Esophagus muscularis mucosa (tissue), 4 donors: ENCODE measurements around the gene APOB. TPM values are rescaled to one million over a fixed set of nuclear protein-coding genes. Genes with fewer than 3 reads are reported as not detected.

Source experiments
- DNase-seq: peaks from one replicate; pipeline ENCODE4 v3.0.0-alpha.2; 2017; ENCODE audit errors: extremely low spot score
- H3K27ac ChIP-seq, 4 donors: fragments of 200-600 bp; sonication (generic); replicated peaks in 1 of 4; 1 replicate in 3 of 4; 2 replicates in 1 of 4; pipeline ENCODE4 v1.5.1; 2016 to 2019; ENCODE audit warnings: mild to moderate bottlenecking in 1 of 4
- H3K27me3 ChIP-seq, 4 donors: fragments of 200-600 bp; sonication (generic); one replicate each; pipeline versions ENCODE4 v1.5.1 to v1.6.0; 2016 to 2019
- H3K36me3 ChIP-seq, 4 donors: fragments of 200-600 bp; sonication (generic); one replicate each; pipeline ENCODE4 v1.5.1; 2016 to 2019
- H3K4me1 ChIP-seq, 4 donors: fragments of 200-600 bp; sonication (generic); one replicate each; pipeline ENCODE4 v1.5.1; 2016 to 2019
- H3K4me3 ChIP-seq, 4 donors: fragments of 200-600 bp; sonication (generic); 1 replicate in 2 of 4; 2 replicates in 2 of 4; pipeline ENCODE4 v1.5.1; 2016 to 2019; ENCODE audit warnings: mild to moderate bottlenecking in 4 of 4, moderate library complexity in 1 of 4
- H3K9me3 ChIP-seq, 4 donors: fragments of 200-600 bp; sonication (generic); 1 replicate in 3 of 4; 2 replicates in 1 of 4; pipeline ENCODE4 v1.5.1; 2016 to 2019
- EP300 ChIP-seq: sonication (generic); formaldehyde crosslinking; IDR thresholded peaks from one replicate; pipeline ENCODE4 v1.6.1; 2017; ENCODE audit warnings: antibody characterized with exemption
- POLR2A ChIP-seq: fragments of 450-650 bp; IDR thresholded peaks from one replicate; pipeline ENCODE4 v1.6.1; 2017; ENCODE audit warnings: antibody characterized with exemption, moderate library complexity, mild to moderate bottlenecking, low read depth
- POLR2AphosphoS5 ChIP-seq, 2 donors: sonication (generic); formaldehyde crosslinking; IDR thresholded peaks; one replicate each; pipeline ENCODE4 v1.6.1; 2017; ENCODE audit warnings: antibody characterized with exemption in 2 of 2
- WGBS: methylation state at CpG from one replicate; pipeline ENCODE4 v1.1.5; 2018; 5-methylcytosine and 5-hydroxymethylcytosine counted together
- intact Hi-C: fragments of 100-400 bp; cut with DNase I; formaldehyde crosslinking; loops from one replicate; pipeline ENCODE4 v1.15.1; 2023
- total RNA-seq, 4 donors: library from RNA; depleted of rRNA; stranded (reverse); fragments of >200 nt; gene quantifications; one replicate each; pipeline versions ENCODE4 v1.1.0 to v1.2.1, GENCODE V29; 2016
- TF ChIP-seq, protein P1 (sequence below), 3 experiments: fragments of 200-600 bp in 2 of 3; fragments of 450-650 bp in 1 of 3; sonication (generic) in 2 of 3; IDR thresholded peaks; one replicate each; pipeline ENCODE4 v1.5.1; 2017 to 2019; ENCODE audit warnings: antibody characterized with exemption in 3 of 3, mild to moderate bottlenecking in 2 of 3, moderate library complexity in 1 of 3

The APOB gene
- total RNA-seq, 4 donors from 2014 or later: 0.83 to 4.4 (median 2.0) TPM

DNA sequence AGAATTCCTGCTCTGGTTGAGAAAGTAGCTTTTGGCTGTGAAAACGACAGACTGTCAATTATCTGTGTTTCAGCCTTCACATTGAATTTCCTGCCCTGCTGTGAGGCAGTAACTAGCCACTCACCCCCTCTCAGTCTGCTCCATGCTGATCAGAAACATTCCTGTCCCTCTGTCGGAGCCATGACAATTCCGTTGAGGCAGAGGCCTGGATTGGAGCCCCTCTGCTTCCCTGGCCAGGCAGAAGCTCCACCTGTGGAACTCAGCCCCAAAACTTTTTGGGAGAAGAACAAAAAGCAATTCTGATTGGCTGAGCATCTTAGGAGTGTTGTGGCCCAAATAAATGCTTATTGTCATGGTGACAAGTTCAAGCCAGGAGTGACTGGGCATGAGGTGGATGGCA, 60.0 kb downstream of the APOB start:
- no peak for TF ChIP-seq EP300
- no peak for TF ChIP-seq POLR2AphosphoS5 (IDR thresholded peaks at IDR 0.05)
- TF ChIP-seq POLR2A: no peak
- TF ChIP-seq, protein P1, sequence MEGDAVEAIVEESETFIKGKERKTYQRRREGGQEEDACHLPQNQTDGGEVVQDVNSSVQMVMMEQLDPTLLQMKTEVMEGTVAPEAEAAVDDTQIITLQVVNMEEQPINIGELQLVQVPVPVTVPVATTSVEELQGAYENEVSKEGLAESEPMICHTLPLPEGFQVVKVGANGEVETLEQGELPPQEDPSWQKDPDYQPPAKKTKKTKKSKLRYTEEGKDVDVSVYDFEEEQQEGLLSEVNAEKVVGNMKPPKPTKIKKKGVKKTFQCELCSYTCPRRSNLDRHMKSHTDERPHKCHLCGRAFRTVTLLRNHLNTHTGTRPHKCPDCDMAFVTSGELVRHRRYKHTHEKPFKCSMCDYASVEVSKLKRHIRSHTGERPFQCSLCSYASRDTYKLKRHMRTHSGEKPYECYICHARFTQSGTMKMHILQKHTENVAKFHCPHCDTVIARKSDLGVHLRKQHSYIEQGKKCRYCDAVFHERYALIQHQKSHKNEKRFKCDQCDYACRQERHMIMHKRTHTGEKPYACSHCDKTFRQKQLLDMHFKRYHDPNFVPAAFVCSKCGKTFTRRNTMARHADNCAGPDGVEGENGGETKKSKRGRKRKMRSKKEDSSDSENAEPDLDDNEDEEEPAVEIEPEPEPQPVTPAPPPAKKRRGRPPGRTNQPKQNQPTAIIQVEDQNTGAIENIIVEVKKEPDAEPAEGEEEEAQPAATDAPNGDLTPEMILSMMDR (IDR thresholded peaks at IDR 0.05): no peak
- Histone ChIP-seq H3K9me3 (no peaks in the 10 kb centered on the region), H3K4me3 (no peak overlapping the region), H3K4me1 (peaks cover 0 to 84% (median 67%) of the 10 kb centered on the region in 4 donors), H3K36me3 (no peaks in the 10 kb centered on the region), H3K27me3 (no peaks in the 10 kb centered on the region), H3K27ac (no peak overlapping the region)
- WGBS: 31% methylated on average over 1 of the region's 3 CpGs
- DNase-seq: no peak
- intact Hi-C loops: no loop called here

DNA sequence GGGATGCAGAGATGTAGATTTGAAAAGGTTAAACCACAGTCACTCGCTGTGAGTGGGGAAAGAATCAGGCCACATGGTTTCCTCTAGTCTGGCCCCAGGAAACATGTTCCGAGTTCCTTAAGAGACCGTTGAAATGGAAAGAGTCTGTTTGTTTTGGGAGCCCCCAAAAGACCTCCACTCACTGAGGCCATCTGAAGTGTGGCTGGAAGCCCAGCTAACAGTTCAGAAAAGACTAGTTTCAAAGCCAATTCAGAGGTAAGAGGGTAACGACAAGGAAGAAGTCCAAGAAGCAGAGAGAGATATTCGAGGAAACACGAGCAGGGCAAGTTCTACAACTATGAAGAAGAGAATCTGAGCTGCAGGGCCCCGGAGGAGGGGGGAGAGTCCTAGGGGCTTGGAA, 61.0 kb downstream of the APOB start:
- Histone ChIP-seq H3K4me3 (no peak overlapping the region), H3K9me3 (no peaks in the 10 kb centered on the region), H3K27ac (no peak overlapping the region), H3K4me1 (peaks cover 0 to 80% (median 70%) of the 10 kb centered on the region in 4 donors), H3K36me3 (no peaks in the 10 kb centered on the region), H3K27me3 (no peaks in the 10 kb centered on the region)
- intact Hi-C loops: no loop called here
- no peak for DNase-seq
- 75% methylated on average over 7 of the region's 7 CpGs for WGBS
- TF ChIP-seq POLR2A (no peak), EP300 (no peak), POLR2AphosphoS5 (IDR thresholded peaks at IDR 0.05) (no peak)
- TF ChIP-seq, protein P1 (IDR thresholded peaks at IDR 0.05): no peak

DNA sequence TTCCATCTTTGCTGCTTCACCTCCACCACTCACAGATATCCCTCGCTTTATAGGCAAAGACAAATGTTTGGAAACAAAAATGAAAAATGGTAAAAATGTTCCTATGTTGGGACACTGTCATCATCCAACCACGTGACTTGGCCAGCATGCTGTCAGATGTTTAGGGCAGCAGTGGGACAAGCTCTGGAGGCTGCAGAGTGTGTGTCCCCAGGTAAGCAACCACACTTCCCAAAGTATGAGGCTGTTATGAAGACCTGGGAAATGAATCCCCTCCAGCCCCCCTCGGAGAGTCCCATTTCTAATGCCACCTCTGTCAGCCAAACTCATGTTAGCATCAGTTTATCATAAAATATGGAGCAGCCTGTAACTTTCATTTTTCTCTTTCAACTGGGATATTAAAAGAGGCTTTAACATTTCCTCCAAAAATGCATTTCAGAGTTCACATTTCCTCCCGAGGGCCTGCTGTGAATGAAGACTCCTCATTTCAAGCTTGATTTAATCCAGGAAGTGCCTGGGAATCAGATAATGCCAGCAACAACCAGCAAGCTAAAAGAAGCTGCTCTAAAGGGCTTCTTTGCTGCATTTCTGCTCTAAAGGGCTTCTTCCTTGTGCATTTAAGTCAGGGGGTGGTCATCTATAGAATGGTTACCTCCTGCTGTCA, 66.2 kb downstream of the APOB start:
- WGBS: 30% methylated on average over 4 of the region's 4 CpGs
- no peaks in the 10 kb centered on the region for H3K36me3 ChIP-seq
- H3K4me1 ChIP-seq: peaks cover 12 to 83% (median 74%) of the 10 kb centered on the region in 4 donors
- TF ChIP-seq POLR2A: no peak
- peak; percentile 62 to 70 for TF ChIP-seq POLR2AphosphoS5 (IDR thresholded peaks at IDR 0.05)
- H3K27ac ChIP-seq: peak overlapping the region; percentile 81 to 84 (median 82)
- H3K9me3 ChIP-seq: no peaks in the 10 kb centered on the region
- H3K4me3 ChIP-seq: no peak overlapping the region
- intact Hi-C loops: no loop called here
- DNase-seq: no peak
- peaks cover 0 to 7% (median 0%) of the 10 kb centered on the region in 4 donors for H3K27me3 ChIP-seq

DNA sequence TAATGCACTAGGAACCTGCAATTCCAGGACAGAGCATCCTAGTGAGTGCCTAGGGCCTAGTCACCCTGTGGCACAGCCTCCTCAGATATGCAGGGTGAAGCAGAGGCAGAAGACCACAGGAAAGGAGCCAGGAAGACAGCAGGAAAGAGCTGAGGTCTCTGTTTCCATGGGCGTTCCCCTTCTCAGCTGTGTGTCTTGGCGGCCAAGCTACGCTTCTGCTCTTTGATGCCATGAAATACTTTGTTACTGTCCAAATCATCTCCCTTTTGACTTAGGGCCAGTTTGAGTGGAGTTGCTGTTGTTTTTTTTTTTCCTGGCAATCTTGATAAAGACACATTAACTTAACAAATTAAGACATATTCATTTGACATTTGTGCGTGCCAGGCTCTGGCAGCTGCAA, 67.3 kb downstream of the APOB start:
- Histone ChIP-seq H3K27ac (peak overlapping the region; percentile 81 to 84 (median 82)), H3K9me3 (no peaks in the 10 kb centered on the region), H3K4me1 (peaks cover 12 to 83% (median 73%) of the 10 kb centered on the region in 4 donors), H3K4me3 (no peak overlapping the region), H3K36me3 (no peaks in the 10 kb centered on the region), H3K27me3 (peaks cover 0 to 7% (median 0%) of the 10 kb centered on the region in 4 donors)
- no peak for DNase-seq
- WGBS: 51% methylated on average over 4 of the region's 4 CpGs
- intact Hi-C loops: no loop called here
- no peak for TF ChIP-seq EP300
- TF ChIP-seq POLR2AphosphoS5 (IDR thresholded peaks at IDR 0.05): peak in 1 of 2 donors; percentile 14

DNA sequence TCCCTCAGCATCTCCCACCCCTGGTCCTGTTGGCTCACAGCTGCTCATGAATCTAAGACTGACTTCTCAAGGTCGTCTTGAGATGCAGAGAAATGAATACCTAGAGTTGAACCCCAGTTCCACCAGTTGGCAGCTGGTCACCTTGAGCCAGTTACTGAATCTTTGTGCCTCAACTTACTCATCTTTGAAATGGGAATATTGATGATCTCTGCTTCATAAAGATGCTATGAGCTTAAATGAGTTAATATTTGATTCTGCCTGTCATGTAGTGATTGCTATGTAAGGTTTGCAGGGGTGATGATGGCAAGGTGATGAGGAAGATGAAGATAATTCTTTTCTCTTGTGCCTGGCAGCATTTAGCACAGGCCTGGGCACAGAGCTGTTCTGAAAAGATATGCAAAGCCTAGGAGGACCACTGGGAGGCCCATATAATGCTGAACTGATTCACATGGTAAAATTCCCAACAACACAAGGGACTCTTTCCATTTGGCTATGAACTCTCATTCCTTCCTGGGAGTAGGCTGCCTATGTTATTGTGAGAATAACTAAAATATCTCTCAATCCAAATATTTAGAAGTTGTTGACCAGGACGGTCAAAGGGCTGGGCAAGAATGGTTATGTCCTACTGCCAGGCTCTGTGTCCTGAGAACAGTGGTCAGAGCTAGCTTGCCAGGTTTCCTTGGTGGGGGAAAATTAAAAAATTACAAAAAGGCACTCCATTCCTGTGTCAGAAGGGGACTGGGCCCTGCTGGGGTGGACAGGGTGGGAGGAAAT, 70.9 kb downstream of the APOB start:
- DNase-seq: no peak
- 45% methylated on average over 2 of the region's 2 CpGs for WGBS
- Histone ChIP-seq H3K9me3 (no peaks in the 10 kb centered on the region), H3K27ac (peak overlapping the region; percentile 81 to 84 (median 82)), H3K36me3 (no peaks in the 10 kb centered on the region), H3K27me3 (peaks cover 0 to 7% (median 0%) of the 10 kb centered on the region in 4 donors), H3K4me3 (no peak overlapping the region), H3K4me1 (peaks cover 12 to 69% (median 62%) of the 10 kb centered on the region in 4 donors)
- TF ChIP-seq, protein P1 (IDR thresholded peaks at IDR 0.05): peak in 2 of 3 experiments; percentile 5 to 33
- TF ChIP-seq POLR2AphosphoS5 (IDR thresholded peaks at IDR 0.05): peak in 1 of 2 donors; percentile 46
- TF ChIP-seq POLR2A: no peak
- TF ChIP-seq EP300: no peak
- intact Hi-C loops: loop anchor here (5.0 kb wide), 1 partner anchor 64 kb away; no protein-coding TSS in a partner anchor
